HEK293 (cell line): ENCODE measurements around the gene NPHP4.

ENCODE experiments used
- ELK4 ChIP-seq: IDR thresholded peaks from 2 replicates; pipeline ENCODE4 v1.6.1; 2011; ENCODE audit warnings: mild to moderate bottlenecking, low read depth, low read length, borderline replicate concordance
- REST ChIP-seq: fragments of 450-650 bp; formaldehyde crosslinking; IDR thresholded peaks from 2 replicates; pipeline ENCODE4 v1.5.1; 2016; ENCODE audit warnings: missing biosample characterization, missing genetic modification characterization
- YY1 ChIP-seq: fragments of 450-650 bp; formaldehyde crosslinking; IDR thresholded peaks from 2 replicates; pipeline ENCODE4 v1.5.1; 2018; ENCODE audit warnings: missing biosample characterization, missing genetic modification characterization

GRCh38 chr1:6025269-6026094 lies 33.3 kb upstream of the NPHP4 start:
- TF ChIP-seq REST (tag by site-specific recombination): no peak
- TF ChIP-seq ELK4: no peak
- no peak for TF ChIP-seq YY1 (tag by site-specific recombination)
